ENCODE data around the gene PARD6G. TPM values are rescaled to one million over a fixed set of nuclear protein-coding genes. Genes with fewer than 3 reads are reported as not detected.
A peak's percentile ranks its signal among the peaks of the same experiment; 100 is the strongest.

PARD6G gene
- total and polyA plus RNA-seq, 2 of the 8 experiments (the other 6 are each of a cell fraction or from before 2014, with no cell fraction given) = 11.3 to 17.9 TPM

- Histone ChIP-seq H2AFZ (ENCODE audit: low read length) (no peak overlapping the region), H3K4me2 (ENCODE audit: insufficient read depth in 1 of 2, low read depth in 2 of 2, low read length in 2 of 2) (no peak overlapping the region), H4K20me1 (replicated peaks in 1 of 2; ENCODE audit: control insufficient read depth in 1 of 2, insufficient read depth in 2 of 2, low read length in 2 of 2) (peaks cover 4 to 13% of the 10 kb centered on the region in 2 experiments), H3K4me1 (replicated peaks in 1 of 4; ENCODE audit: control insufficient read depth in 3 of 4, insufficient read depth in 4 of 4, low read length in 3 of 4) (peaks cover 0 to 3% (median 0%) of the 10 kb centered on the region in 4 experiments; a peak in 3 of 7 replicates), H3K23ac (ENCODE audit: insufficient read length) (no peak overlapping the region), H3K18ac (ENCODE audit: extremely low read depth, low read length) (no peak overlapping the region), H4K8ac (ENCODE audit: extremely low read depth, insufficient read depth, low read length) (no peak overlapping the region), H4K91ac (replicated peaks; ENCODE audit: insufficient read length, low read length) (no peak overlapping the region), H2BK12ac (ENCODE audit: low read depth, low read length) (no peak overlapping the region), H4K5ac (ENCODE audit: insufficient read length, low read depth, low read length) (no peak overlapping the region), H3K23me2 (ENCODE audit: low read depth, low read length) (no peaks in the 10 kb centered on the region), H2BK120ac (replicated peaks; ENCODE audit: low read depth, low read length) (no peak overlapping the region), H3K27me3 (replicated peaks in 1 of 4; ENCODE audit: control insufficient read depth in 3 of 4, extremely low read depth in 1 of 4, insufficient read depth in 3 of 4, low read length in 3 of 4) (no peaks in the 10 kb centered on the region), H3K4ac (replicated peaks; ENCODE audit: insufficient read length, low read depth, low read length) (no peak overlapping the region), H3K56ac (replicated peaks; ENCODE audit: insufficient read length, low read depth, low read length) (no peak overlapping the region), H3K4me3 (ENCODE audit: extremely low read depth in 1 of 4, insufficient read depth in 2 of 4, low read depth in 3 of 4, low read length in 4 of 4) (no peak overlapping the region), H3K79me2 (ENCODE audit: control insufficient read depth in 1 of 2, insufficient read depth in 2 of 2, low read length in 2 of 2) (peaks cover 0 to 3% of the 10 kb centered on the region in 2 experiments; a peak in 3 of 4 replicates), H2BK15ac (ENCODE audit: low read length) (no peak overlapping the region), H3K36me3 (ENCODE audit: control insufficient read depth in 2 of 4, insufficient read depth in 4 of 4, low read length in 3 of 4) (no peaks in the 10 kb centered on the region), H2BK20ac (ENCODE audit: low read length) (no peak overlapping the region), H2AK5ac (ENCODE audit: low read depth, low read length) (no peak overlapping the region), H3K27ac (ENCODE audit: low read depth, low read length) (no peak overlapping the region), H3K9me3 (ENCODE audit: insufficient read depth in 2 of 2, low read depth in 1 of 2, low read length in 1 of 2) (no peaks in the 10 kb centered on the region), H3K14ac (ENCODE audit: insufficient read length) (no peak overlapping the region), H2BK5ac (ENCODE audit: low read depth, low read length) (no peak overlapping the region), H3K79me1 (ENCODE audit: low read depth, low read length) (peaks cover 8% of the 10 kb centered on the region; the same call in 1 of the 2 replicates), H3K9ac (replicated peaks in 1 of 4; ENCODE audit: extremely low read depth in 1 of 4, low read depth in 3 of 4, low read length in 3 of 4) (no peak overlapping the region)
- peak in 1 of 2 experiments; percentile 36 for DNase-seq (ENCODE audit: low read depth in 1 of 2, low spot score in 2 of 2)
- 85% methylated on average over 22 of the region's 22 CpGs; no CpG with 5 or more reads in 1 of the 2 experiments for WGBS, 2 experiments (ENCODE audit: extremely low coverage in 1 of 2, insufficient coverage in 1 of 2, insufficient read length in 1 of 2, insufficient replicate concordance in 2 of 2, low coverage in 1 of 2, low lambda C conversion rate in 2 of 2, missing lambda C conversion rate in 1 of 2)
- CTCF ChIA-PET (ENCODE audit: partially characterized antibody) = interaction anchor here (1.1 to 4.5 kb wide), 2 partner anchors 10 to 22 kb away, joined by 3 to 20 read pairs; no protein-coding TSS in a partner anchor
- POLR2A ChIA-PET (ENCODE audit: partially characterized antibody) = no interaction called here
- FAIRE-seq = no peak
- TF ChIP-seq SP2 (IDR thresholded peaks at IDR 0.05; ENCODE audit: low read length) = no peak
- TF ChIP-seq CREB1 (IDR thresholded peaks at IDR 0.05) = no peak
- TF ChIP-seq CEBPB (IDR thresholded peaks at IDR 0.05; ENCODE audit: low read depth, low read length) = no peak
- no peak for TF ChIP-seq SIN3A (conservative IDR thresholded peaks at IDR 0.05 in 1 of 2, IDR thresholded peaks at IDR 0.05 in 1 of 2; ENCODE audit: low read depth in 1 of 2, low read length in 2 of 2)
- no peak for TF ChIP-seq RAD21 (IDR thresholded peaks at IDR 0.05 in 1 of 2, conservative IDR thresholded peaks at IDR 0.05 in 1 of 2; ENCODE audit: low read depth in 2 of 2, low read length in 2 of 2)
- TF ChIP-seq GTF2F1 (IDR thresholded peaks at IDR 0.05; ENCODE audit: borderline replicate concordance, low read depth, low read length) = no peak
- no peak for TF ChIP-seq CBX8 (IDR thresholded peaks at IDR 0.05; ENCODE audit: borderline replicate concordance, low read depth, low read length)
These were observed 17.3 kb downstream of the PARD6G start for GRCh38 chr18:80229766-80230745.

All from H1 (cell line).